Ammon's horn (tissue), 1 donor: ENCODE data around the gene LRRN4.
"Not testable (repeated sequence)": the region's sequence is repeated elsewhere in the genome, so short reads cannot be mapped to it uniquely, and the experiment has no call there.

Experiments used
- DNase-seq: peaks from one replicate; pipeline ENCODE4 v3.0.0-alpha.2; 2016; ENCODE audit warnings: low spot score

The LRRN4 gene

GRCh38 chr20:6058684-6059295 lies 4.9 kb upstream of the LRRN4 start:
- no peak for DNase-seq

GRCh38 chr20:6057691-6058090 lies 3.8 kb upstream of the LRRN4 start:
- no peak for DNase-seq

GRCh38 chr20:6057139-6057538 lies 3.3 kb upstream of the LRRN4 start:
- DNase-seq, result no peak

DNA sequence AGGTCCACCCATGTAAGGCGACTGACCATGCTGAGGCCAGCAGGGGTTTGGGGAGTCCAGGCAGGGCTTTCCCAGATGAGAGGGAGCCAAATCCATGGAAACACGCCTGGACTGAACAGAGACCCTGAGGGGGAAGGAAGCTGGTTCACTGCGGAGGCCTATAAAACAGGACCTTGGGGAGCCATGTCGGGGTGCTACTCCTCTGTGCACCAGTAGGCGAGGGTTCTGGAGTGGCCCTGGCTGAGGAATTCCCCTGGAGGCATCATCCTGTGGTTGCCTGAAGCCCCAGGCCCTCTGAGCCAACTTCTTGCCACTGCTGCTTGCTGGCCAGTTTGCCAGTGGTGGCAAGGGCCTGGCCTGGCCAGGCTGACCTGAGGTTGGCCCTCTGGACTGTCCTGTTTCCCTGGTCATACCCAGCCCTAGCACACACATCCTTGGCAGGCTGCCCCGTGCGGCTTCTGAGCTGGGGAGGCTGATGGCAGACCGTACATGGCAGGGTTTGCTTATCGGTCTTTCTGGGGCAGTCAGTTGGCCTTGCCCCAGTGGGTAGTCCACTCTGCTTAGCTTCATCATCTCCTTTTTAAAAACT lies 2.2 kb upstream of the LRRN4 start:
- no peak for DNase-seq

DNA sequence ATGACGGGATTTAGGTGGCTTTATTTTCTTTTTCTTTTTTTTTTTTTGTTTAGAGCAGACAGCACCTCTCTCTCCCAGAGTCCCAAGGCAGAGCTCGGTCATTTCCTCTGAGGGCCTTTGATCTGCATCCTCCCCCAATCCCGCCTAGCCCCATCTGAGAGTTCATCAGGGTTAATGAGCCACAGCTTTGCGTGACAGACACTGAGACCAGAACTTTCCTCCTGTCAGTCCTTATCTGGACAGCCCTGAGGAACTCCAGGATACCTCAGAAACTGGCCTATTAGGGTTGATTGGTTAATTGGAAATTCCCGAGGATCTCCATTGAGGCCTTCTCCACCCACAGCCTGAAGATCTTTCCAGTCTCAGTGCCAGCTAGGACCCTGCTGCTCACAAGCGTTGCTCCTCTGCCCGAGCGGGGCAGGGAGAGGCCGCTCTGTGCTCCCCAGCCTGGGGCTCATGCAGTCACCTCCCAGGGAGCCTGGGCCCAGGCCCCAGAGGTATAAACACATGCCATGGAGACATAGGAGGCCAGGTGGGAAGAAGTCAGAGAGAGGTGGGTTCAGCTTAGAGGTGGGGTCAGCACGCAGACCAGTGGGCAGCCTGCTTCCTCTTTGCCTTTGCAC lies 1.4 kb upstream of the LRRN4 start:
- no peak for DNase-seq

DNA sequence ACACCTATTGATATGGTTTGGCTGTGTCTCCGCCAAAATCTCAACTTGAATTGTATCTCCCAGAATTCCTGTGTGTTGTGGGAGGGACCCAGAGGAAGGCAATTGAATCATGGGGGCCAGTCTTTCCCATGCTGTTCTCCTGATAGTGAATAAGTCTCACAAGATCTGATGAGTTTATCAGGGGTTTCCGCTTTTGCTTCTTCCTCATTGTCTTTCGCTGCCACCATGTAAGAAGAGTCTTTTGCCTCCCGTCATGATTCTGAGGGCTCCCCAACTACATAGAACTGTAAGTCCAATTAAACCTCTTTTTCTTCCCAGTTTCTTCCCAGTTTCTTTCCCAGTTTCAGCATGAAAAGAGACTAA lies 810 bp upstream of the LRRN4 start:
- not testable (repeated sequence) for DNase-seq

DNA sequence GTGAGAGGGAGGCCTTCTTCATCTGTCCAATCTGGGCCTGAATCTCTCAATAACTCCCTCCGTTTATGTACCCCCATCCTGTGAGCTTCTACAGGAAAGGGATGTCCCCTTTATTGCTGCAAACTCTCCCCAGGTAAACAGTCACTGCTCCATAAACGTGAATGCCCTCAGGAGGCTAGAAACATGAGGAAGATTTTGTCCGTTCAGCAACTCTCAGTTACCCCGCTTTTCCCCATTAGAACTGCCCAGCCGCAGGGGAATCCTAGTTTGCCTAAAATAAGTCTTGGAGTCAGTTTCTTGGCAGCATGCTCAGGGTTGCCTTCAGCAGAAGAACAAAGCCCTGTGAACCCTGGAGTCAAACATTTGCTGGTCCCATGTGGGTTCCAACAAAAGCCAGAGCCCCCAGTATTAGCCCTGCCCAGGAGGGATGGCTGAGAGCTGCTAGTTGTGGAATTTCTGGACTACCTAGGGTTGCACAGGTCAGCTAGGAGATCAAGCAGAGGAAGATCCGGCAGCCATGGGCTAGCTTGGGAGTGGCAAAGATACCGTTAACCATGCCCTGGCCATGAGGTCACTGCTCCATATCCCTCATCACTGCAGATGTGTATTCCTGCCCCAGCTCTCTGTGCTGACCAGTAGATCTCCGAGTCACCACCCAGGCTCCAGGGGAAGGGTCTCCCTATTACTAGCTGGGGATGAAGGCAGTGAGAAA lies 640 bp downstream of the LRRN4 start:
- no peak for DNase-seq

DNA sequence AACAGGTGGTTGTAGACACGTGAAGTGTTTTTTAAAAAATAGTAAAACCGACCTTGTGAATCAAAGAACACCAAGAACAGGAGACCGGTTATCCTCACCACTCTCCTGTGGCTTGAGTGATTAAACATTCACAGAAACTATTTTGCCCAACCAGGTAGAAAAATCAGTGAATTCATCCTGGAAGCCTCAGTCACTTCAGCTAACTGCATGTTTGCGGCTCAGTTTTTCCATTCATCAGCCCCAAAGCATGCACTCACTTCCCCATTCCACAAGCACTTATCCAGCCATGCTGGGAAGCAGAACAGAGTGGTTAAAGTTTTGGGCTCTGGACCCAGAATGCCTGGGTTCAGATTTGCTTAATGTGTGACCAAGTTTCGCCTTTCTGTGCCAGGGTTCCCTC lies 2.4 kb downstream of the LRRN4 start:
- no peak for DNase-seq

GRCh38 chr20:6048391-6048790 lies 5.5 kb downstream of the LRRN4 start:
- DNase-seq, result no peak

- DNase-seq, result no peak
Observed at GRCh38 chr20:6046432-6046831, 7.4 kb downstream of the LRRN4 start.

- no peak for DNase-seq
Observed at GRCh38 chr20:6045566-6045965, 8.3 kb downstream of the LRRN4 start.

DNA sequence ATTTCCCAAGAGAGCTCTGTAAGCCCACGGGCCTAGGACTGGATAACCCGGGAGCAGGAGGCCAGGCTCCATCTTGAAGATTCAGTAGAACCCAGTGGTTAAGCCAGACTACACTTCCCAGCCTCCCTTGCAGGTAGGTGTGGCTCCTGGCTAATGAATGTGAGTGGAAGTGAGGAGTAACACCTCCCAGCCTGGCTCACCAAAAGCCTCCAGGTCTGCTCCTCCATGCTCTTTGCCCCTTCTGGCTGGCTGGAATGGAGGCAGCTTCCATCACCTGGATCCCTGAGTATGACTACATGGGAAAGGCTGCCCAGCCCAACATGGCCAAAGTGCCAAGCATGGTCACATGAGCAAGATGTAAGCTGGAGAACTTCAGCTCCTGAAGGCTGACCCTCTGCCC lies 9.7 kb downstream of the LRRN4 start:
- no peak for DNase-seq

- no peak for DNase-seq
Observed at GRCh38 chr20:6041808-6042265, 12.0 kb downstream of the LRRN4 start.

DNA sequence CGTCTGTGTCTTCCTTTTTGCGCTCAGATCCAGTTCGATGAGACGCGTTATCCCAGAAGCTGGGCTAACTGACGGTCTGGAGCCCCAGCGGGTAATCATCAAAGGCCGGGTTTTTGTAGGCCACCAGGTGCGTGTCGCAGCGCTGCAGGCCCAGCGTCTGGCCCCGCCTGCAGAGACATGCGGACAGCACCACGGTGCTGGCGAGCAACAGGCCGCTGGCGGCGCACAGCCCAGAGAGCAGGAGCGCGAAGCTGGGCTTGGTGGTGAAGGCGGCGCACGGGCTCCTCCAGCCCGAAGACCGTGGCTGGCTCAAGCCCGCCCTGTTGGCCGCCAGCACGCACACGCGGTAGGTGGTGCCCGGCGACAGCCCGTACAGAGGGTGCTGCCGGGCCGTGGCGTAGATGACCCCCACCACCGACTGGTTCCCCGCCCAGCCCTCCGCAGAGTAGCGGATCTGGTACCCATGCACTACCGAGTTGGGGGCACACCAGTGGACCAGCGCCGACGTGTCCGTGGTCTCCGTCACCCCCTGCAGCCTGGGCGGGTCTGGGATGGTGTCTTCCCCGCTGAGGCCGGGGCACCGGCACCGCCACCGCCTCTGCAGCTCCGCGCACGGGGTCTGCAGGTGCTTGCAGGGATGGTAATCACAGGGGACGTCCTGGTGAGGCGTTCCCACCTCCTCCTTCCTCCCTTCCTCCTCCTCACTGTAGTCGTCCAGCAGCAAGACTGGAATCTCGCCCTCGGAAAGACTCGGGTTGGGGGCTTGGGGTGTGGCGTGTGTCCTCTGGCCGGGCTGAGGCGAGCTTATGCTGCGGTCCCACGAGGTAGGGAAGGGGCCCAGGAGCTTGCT lies 12.7 kb downstream of the LRRN4 start:
- DNase-seq, result no peak

GRCh38 chr20:6040540-6040939 lies 13.3 kb downstream of the LRRN4 start:
- DNase-seq, result no peak

DNA sequence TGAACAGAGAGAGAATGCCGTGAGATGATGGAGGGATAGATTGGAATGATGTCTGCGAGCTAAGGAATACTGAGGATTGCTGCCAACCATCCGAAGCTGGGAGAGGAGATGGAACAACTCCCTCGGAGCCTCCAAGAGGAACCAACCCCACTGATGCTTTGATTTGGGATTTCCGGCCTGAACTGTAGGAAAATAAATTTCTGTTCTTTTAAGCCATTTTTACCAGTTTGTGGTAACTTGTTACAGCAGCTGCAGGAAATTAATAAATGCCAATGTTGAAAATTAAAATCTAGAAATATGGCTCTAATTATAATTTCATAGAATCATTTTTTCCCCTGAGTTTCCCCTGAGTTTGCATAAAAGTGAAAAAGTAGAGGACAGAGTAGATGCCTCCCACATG lies 14.1 kb downstream of the LRRN4 start:
- no peak for DNase-seq

GRCh38 chr20:6038256-6038655 lies 15.6 kb downstream of the LRRN4 start:
- DNase-seq, result peak; percentile 61

DNA sequence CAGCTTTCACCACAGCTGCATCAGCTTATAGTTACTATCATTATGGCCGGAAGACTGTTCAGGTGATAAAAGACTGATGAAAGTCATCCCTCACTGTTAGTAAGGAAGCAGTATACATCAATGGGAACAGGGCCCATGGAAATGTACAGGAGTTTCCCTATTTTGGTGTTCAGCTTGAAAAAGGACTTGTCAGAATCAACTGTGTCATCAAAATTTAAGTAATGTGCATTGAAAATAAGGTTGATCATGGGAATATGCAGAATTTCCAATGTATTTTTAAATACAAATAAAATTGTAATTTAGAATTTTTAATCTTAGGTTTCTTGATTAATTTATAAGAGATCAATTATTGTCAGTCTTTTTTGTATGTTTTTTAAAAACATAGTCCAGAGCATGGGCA lies 16.8 kb downstream of the LRRN4 start:
- DNase-seq, result no peak

- DNase-seq, result no peak
Observed at GRCh38 chr20:6036213-6036612, 17.6 kb downstream of the LRRN4 start.

DNA sequence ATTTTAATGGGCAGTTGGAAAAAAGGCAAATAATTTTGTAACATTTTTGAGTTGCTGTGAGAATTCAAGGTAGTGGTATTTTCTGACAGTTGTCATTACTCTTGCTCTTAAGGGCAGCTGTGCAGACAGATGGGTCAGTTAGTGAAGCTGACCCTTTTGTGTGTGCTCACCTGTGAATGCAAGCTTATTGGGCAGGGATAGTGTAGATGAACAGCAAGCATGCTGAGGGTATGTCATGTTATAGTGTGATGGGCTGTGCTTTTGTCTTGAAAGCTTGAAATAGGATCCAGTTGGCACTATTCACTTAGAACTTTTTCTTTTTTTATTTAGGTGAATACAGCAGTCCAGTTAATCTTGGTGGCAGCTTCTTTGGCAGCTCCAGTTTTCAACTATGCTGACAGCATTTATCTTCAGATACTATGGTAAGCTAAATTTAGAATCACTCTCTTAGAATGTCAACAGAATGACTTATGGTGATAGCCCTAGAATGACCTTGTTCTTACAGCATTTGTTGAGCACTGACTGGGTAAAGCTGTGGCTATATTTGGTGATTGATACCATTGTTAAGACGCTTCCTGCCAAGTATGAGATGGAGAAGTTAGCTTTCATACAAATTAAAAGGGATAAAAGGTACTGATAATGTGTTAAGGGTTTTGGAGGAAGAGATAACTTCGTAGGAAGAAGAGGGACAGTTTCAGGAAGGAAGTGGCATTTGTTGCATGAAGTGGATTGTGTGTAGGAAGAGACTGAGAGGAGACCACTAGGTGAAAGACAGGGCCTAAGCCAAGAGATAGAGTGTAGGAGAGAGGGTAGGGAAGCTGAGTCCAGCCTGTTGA lies 19.5 kb downstream of the LRRN4 start:
- no peak for DNase-seq

DNA sequence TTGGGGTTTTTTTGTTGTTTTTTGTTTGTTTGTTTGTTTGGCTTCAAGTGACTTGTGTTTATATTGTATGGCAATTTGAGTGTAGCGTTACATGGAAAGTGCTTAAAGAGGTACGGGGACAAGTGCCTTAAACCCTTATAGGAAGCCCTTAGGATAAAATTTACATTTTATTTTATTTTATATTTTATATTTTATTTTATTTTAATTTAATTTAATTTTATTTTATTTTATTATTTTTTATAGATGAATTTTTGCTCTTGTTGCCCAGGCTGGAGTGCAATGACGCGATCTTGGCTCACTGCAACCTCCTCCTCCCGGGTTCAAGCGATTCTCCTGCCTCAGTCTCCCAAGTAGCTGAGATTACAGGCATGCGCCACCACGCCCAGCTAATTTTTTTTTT lies 21.0 kb downstream of the LRRN4 start:
- not testable (repeated sequence) for DNase-seq
